GM19395 (cell line): Measurements from ENCODE around the gene SESN2.
"Not testable (repeated sequence)": the region's sequence is repeated elsewhere in the genome, so short reads cannot be mapped to it uniquely, and the experiment has no call there.

Experiments
- ATAC-seq: cut with Tn5 transposase; IDR thresholded peaks from one replicate; pipeline ENCODE4 v1.9.1; 2021; ENCODE audit warnings: mild to moderate bottlenecking, moderate library complexity; ENCODE audit not compliant: unreplicated experiment

SESN2 gene

DNA sequence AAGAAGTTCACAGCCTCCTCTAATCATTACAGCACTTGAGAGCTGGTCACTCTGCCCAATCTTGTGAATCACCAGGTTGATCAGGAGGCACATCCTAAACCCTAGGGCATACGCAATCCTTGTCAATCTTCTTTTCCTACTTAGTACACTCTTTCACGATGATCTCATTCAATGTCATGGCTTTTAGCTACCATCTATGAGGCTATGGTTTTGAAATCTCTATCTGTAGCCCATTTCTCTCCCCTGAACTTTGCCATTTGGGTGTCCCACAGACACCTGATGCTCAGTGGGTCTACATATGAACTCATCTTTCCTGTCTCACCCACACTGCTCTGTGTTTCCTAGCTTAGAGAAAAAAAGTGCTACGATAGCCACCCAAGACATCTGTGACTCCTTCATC is 67.7 kb downstream of the SESN2 start:
- ATAC-seq: no peak

DNA sequence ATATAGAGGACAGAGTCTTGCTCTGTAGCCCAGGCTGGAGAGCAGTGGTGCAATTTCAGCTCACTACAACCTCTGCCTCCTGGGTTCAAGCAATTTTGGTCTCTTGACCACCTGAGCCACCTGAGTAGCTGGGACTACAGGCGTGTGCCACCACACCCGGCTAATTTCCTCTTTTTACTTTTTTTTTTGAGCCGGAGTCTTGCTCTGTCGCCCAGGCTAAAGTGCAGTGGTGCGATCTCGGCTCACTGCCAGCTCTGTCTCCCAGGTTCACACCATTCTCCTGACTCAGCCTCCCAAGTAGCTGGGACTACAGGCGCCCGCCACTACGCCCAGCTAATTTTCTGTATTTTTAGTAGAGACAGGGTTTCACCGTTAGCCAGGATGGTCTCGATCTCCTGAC is 68.1 kb downstream of the SESN2 start:
- not testable (repeated sequence) for ATAC-seq

DNA sequence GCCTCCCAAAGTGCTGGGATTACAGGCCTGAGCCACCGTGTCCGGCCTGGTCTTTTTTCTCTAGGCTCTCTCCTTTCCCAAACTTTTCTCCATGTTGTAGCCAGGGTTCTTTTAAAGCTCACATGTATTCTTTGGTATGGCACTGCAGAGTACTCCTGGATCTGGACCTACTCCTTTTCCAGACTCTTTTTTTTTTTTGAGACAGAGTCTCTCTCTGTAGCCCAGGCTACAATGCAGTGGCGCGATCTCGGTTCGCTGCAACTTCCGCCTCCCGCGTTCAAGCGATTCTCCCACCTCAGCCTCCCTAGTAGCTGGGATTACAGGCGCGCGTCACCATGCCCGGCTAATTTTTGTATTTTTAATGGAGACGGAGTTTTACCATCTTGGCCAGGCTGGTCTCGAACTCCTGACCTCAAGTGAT is 68.9 kb downstream of the SESN2 start:
- ATAC-seq: no peak

DNA sequence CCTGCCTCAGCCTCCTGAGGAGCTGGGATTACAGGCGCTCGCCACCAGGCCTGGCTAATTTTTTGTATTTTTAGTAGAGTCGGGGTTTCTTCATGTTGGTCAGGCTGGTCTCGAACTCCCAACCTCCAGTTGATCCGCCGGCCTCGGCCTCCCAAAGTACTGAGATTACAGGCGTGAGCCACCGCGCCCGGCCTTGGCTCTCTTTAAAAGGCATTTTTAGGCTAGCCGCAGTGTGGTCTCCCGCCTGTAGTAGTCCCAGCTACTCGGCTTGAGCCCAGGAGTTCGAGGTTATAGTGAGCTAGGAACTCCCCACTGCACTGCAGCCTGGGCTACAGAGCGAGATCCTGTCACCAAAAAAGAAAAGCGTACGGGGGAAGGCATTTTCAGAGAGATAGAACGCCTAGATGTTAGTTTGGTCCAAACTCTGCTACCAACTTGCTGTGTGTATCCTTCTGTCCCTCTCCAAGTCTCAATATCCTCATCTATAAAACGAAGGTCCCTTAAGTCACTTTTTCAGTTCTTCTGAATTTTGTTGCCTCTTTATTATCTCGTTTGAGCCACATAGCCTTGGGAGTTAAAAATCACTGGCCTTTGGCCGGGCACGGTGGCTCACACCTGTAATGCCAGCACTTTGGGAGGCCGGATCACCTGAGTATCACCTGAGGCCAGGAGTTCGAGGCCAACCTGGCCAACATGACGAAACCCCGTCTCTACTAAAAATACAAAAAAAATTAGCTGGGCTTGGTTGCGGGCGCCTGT is 70.3 kb downstream of the SESN2 start:
- ATAC-seq: no peak
